SK-N-SH treated with all-trans-retinoic acid at 6 μM for 48 hours (cell line): ENCODE results near the gene NCMAP.

ENCODE experiments used
- ATAC-seq: fragments of 200-7000 bp; cut with Tn5 transposase; 3 replicates; pipeline ENCODE4 v1.9.1; 2020; ENCODE audit warnings: mild to moderate bottlenecking, moderate library complexity
- ARNTL ChIP-seq: fragments of 450-650 bp; formaldehyde crosslinking; IDR thresholded peaks from 2 replicates; pipeline ENCODE4 v1.5.0; 2020; ENCODE audit warnings: low read depth, mild to moderate bottlenecking, moderate library complexity, borderline replicate concordance
- BACH2 ChIP-seq: fragments of 250-450 bp; sonication (Bioruptor Pico); IDR thresholded peaks from 2 replicates; pipeline ENCODE4 v1.9.0; 2021; ENCODE audit warnings: mild to moderate bottlenecking, borderline replicate concordance
- CREB5 ChIP-seq: fragments of 250-450 bp; sonication (Bioruptor Pico); IDR thresholded peaks from 2 replicates; pipeline ENCODE4 v1.5.1; 2020; ENCODE audit warnings: low read depth, mild to moderate bottlenecking, moderate library complexity
- ESRRG ChIP-seq: fragments of 250-450 bp; sonication (Bioruptor Pico); IDR thresholded peaks from 2 replicates; pipeline ENCODE4 v1.6.1; 2021; ENCODE audit warnings: mild to moderate bottlenecking
- GLIS3 ChIP-seq: fragments of 250-450 bp; sonication (Bioruptor Pico); IDR thresholded peaks from 2 replicates; pipeline ENCODE4 v1.5.0; 2020; ENCODE audit warnings: mild to moderate bottlenecking, moderate library complexity
- ISL1 ChIP-seq: fragments of 250-450 bp; sonication (Bioruptor Pico); IDR thresholded peaks from 2 replicates; pipeline ENCODE4 v2.1.2; 2022; ENCODE audit warnings: mild to moderate bottlenecking, moderate library complexity
- OSR1 ChIP-seq: fragments of 250-450 bp; sonication (Bioruptor Pico); IDR thresholded peaks from 2 replicates; pipeline ENCODE4 v1.8.0; 2022; ENCODE audit warnings: moderate library complexity, mild to moderate bottlenecking, inconsistent platforms
- PATZ1 ChIP-seq: fragments of 250-450 bp; sonication (Bioruptor Pico); IDR thresholded peaks from 2 replicates; pipeline ENCODE4 v1.8.0; 2020; ENCODE audit warnings: mild to moderate bottlenecking, moderate library complexity, borderline replicate concordance
- PPARA ChIP-seq: fragments of 250-450 bp; sonication (Bioruptor Pico); IDR thresholded peaks from 2 replicates; pipeline ENCODE4 v1.5.0; 2020; ENCODE audit warnings: mild to moderate bottlenecking, borderline replicate concordance
- RARB ChIP-seq: fragments of 250-450 bp; sonication (Bioruptor Pico); IDR thresholded peaks from 2 replicates; pipeline ENCODE4 v1.8.0; 2021; ENCODE audit warnings: mild to moderate bottlenecking, moderate library complexity
- SNAI2 ChIP-seq: fragments of 250-450 bp; sonication (Bioruptor Pico); IDR thresholded peaks from 2 replicates; pipeline ENCODE4 v1.5.0; 2020; ENCODE audit warnings: mild to moderate bottlenecking, moderate library complexity
- TOX ChIP-seq: fragments of 250-450 bp; sonication (Bioruptor Pico); IDR thresholded peaks from 2 replicates; pipeline ENCODE4 v1.8.0; 2021; ENCODE audit warnings: mild to moderate bottlenecking, moderate library complexity, borderline replicate concordance
- TSHZ2 ChIP-seq: fragments of 250-450 bp; sonication (Bioruptor Pico); IDR thresholded peaks from 2 replicates; pipeline ENCODE4 v1.5.0; 2020; ENCODE audit warnings: mild to moderate bottlenecking, moderate library complexity
- ZC3H10 ChIP-seq: fragments of 250-450 bp; sonication (Bioruptor Pico); IDR thresholded peaks from 2 replicates; pipeline ENCODE4 v1.5.1; 2021; ENCODE audit warnings: mild to moderate bottlenecking, moderate library complexity
- ZFP3 ChIP-seq: fragments of 250-450 bp; sonication (Bioruptor Pico); IDR thresholded peaks from 2 replicates; pipeline ENCODE4 v1.5.0; 2020; ENCODE audit warnings: mild to moderate bottlenecking, moderate library complexity
- ZFP30 ChIP-seq: fragments of 450-650 bp; formaldehyde crosslinking; IDR thresholded peaks from 2 replicates; pipeline ENCODE4 v1.5.0; 2022; ENCODE audit warnings: mild to moderate bottlenecking, moderate library complexity
- ZNF70 ChIP-seq: fragments of 450-650 bp; formaldehyde crosslinking; IDR thresholded peaks from 2 replicates; pipeline ENCODE4 v1.5.0; 2020; ENCODE audit warnings: mild to moderate bottlenecking, moderate library complexity
- ZNF8 ChIP-seq: fragments of 450-650 bp; formaldehyde crosslinking; IDR thresholded peaks from 2 replicates; pipeline ENCODE4 v1.5.0; 2020; ENCODE audit warnings: mild to moderate bottlenecking, moderate library complexity
- TF ChIP-seq, protein P1 (sequence below): fragments of 250-450 bp; sonication (Bioruptor Pico); IDR thresholded peaks from 2 replicates; pipeline ENCODE4 v1.8.0; 2021; ENCODE audit warnings: low read depth, mild to moderate bottlenecking, moderate library complexity, borderline replicate concordance
- TF ChIP-seq, protein P2 (sequence below): fragments of 250-450 bp; sonication (Bioruptor Pico); IDR thresholded peaks from 2 replicates; pipeline ENCODE4 v1.5.1; 2021; ENCODE audit warnings: mild to moderate bottlenecking, moderate library complexity

The NCMAP gene

DNA sequence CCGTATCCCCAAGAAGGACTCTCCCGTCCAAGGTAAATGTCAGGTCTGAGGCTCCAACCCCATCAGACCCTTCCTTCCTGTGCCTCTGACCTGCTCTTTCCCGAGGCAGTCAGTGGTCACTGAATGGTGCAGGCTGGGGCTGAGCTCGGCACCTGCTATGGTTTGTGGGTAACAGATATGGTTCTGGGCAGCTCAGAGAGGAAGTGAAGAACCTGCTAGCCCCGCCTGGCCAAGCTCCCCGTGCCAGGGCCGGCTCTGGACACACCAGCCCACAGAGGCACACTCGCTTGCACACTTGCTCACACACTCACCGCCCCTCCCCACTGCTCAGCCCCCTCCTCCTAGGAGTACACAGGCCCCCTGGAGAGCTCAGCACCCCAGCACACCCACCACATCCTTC, 16.4 kb downstream of the NCMAP start:
- ATAC-seq, result no peak
- no peak for TF ChIP-seq RARB (CRISPR knock-in tag)
- no peak for TF ChIP-seq ZNF70 (CRISPR knock-in tag)
- TF ChIP-seq GLIS3 (CRISPR knock-in tag), result no peak
- TF ChIP-seq ISL1, result no peak
- no peak for TF ChIP-seq PATZ1 (CRISPR knock-in tag)
- TF ChIP-seq, protein P1, sequence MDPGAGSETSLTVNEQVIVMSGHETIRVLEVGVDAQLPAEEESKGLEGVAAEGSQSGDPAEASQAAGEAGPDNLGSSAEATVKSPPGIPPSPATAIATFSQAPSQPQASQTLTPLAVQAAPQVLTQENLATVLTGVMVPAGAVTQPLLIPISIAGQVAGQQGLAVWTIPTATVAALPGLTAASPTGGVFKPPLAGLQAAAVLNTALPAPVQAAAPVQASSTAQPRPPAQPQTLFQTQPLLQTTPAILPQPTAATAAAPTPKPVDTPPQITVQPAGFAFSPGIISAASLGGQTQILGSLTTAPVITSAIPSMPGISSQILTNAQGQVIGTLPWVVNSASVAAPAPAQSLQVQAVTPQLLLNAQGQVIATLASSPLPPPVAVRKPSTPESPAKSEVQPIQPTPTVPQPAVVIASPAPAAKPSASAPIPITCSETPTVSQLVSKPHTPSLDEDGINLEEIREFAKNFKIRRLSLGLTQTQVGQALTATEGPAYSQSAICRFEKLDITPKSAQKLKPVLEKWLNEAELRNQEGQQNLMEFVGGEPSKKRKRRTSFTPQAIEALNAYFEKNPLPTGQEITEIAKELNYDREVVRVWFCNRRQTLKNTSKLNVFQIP (CRISPR knock-in tag), result no peak
- TF ChIP-seq ZFP3 (CRISPR knock-in tag), result no peak

DNA sequence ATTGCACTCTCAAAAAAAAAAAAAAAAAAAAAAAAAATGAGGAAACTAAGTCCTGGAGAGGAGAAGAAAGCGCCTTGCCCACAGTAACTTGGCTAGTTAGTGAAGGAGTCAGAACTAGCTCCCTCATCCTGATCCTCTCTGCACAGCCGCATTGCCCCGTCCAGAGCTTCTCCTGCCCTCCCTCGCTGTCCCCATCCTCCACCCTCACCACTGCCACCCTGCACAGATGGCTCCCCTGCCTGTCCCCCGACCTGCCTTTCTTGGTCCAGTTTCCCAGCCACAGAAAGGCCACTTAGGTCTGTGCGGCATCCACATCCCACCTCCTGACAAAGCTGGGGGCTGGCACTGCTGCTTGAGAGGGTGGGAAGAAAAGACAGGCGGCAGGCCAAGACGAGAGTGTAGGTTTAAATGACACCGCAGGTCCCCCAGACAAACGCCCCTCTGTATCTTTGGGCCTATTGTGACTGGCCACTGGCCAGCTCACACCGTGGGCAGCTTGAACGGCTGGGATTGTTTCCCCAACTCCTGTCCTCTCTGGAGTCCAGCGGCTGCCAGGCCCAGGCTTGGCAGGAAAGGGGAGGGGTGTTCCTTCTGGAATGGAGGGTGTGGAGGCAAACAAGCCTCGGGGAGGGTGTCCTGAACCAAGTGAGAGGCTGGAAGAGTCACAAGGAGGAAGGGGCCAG, 20.2 kb downstream of the NCMAP start:
- no peak for ATAC-seq
- no peak for TF ChIP-seq ESRRG (CRISPR knock-in tag)
- TF ChIP-seq ZNF70 (CRISPR knock-in tag), result no peak
- no peak for TF ChIP-seq ZFP30 (CRISPR knock-in tag)
- TF ChIP-seq GLIS3 (CRISPR knock-in tag), result no peak
- no peak for TF ChIP-seq SNAI2 (CRISPR knock-in tag)
- no peak for TF ChIP-seq ISL1
- TF ChIP-seq ZNF8 (CRISPR knock-in tag), result no peak
- TF ChIP-seq BACH2 (CRISPR knock-in tag), result no peak
- no peak for TF ChIP-seq PATZ1 (CRISPR knock-in tag)
- no peak for TF ChIP-seq PPARA (CRISPR knock-in tag)
- TF ChIP-seq ZFP3 (CRISPR knock-in tag), result no peak
- TF ChIP-seq OSR1 (CRISPR knock-in tag), result no peak
- TF ChIP-seq ARNTL, result no peak
- no peak for TF ChIP-seq TSHZ2 (CRISPR knock-in tag)
- no peak for TF ChIP-seq CREB5 (CRISPR knock-in tag)
- no peak for TF ChIP-seq TOX
- TF ChIP-seq, protein P2, sequence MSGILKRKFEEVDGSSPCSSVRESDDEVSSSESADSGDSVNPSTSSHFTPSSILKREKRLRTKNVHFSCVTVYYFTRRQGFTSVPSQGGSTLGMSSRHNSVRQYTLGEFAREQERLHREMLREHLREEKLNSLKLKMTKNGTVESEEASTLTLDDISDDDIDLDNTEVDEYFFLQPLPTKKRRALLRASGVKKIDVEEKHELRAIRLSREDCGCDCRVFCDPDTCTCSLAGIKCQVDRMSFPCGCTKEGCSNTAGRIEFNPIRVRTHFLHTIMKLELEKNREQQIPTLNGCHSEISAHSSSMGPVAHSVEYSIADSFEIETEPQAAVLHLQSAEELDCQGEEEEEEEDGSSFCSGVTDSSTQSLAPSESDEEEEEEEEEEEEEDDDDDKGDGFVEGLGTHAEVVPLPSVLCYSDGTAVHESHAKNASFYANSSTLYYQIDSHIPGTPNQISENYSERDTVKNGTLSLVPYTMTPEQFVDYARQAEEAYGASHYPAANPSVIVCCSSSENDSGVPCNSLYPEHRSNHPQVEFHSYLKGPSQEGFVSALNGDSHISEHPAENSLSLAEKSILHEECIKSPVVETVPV (CRISPR knock-in tag), result no peak
- TF ChIP-seq ZC3H10, result no peak
